HG02852 (cell line): Measurements from ENCODE around the gene ZNF776.
"Not testable (repeated sequence)": the region's sequence is repeated elsewhere in the genome, so short reads cannot be mapped to it uniquely, and the experiment has no call there.

Source experiments
- ATAC-seq: cut with Tn5 transposase; IDR thresholded peaks from one replicate; pipeline ENCODE4 v1.9.1; 2021; ENCODE audit warnings: mild to moderate bottlenecking, moderate library complexity; ENCODE audit not compliant: unreplicated experiment

The ZNF776 gene

GRCh38 chr19:57776764-57777296 is 30.2 kb downstream of the ZNF776 start:
- no peak for ATAC-seq

GRCh38 chr19:57778336-57778735 is 31.7 kb downstream of the ZNF776 start:
- no peak for ATAC-seq

GRCh38 chr19:57779220-57779845 is 32.7 kb downstream of the ZNF776 start:
- no peak for ATAC-seq

GRCh38 chr19:57786286-57786685 is 39.7 kb downstream of the ZNF776 start:
- no peak for ATAC-seq

GRCh38 chr19:57786906-57787305 is 40.3 kb downstream of the ZNF776 start:
- ATAC-seq = no peak

- ATAC-seq = no peak
Measured at GRCh38 chr19:57788114-57788692, 41.6 kb downstream of the ZNF776 start.

GRCh38 chr19:57789288-57789687 is 42.7 kb downstream of the ZNF776 start:
- ATAC-seq = no peak

- ATAC-seq = not testable (repeated sequence)
Measured at GRCh38 chr19:57796580-57796979, 50.0 kb downstream of the ZNF776 start.

GRCh38 chr19:57800696-57801095 is 54.1 kb downstream of the ZNF776 start:
- ATAC-seq = no peak

GRCh38 chr19:57802269-57802668 is 55.7 kb downstream of the ZNF776 start:
- no peak for ATAC-seq

- no peak for ATAC-seq
Measured at GRCh38 chr19:57803265-57803593, 56.6 kb downstream of the ZNF776 start.

GRCh38 chr19:57803594-57804325 is 57.1 kb downstream of the ZNF776 start:
- no peak for ATAC-seq

- no peak for ATAC-seq
Measured at GRCh38 chr19:57807541-57807940, 60.9 kb downstream of the ZNF776 start.
